GM19035 (cell line): Measurements from ENCODE around the gene ARHGAP26.

Experiments used
- ATAC-seq: cut with Tn5 transposase; IDR thresholded peaks from one replicate; pipeline ENCODE4 v1.9.1; 2021; ENCODE audit not compliant: unreplicated experiment

ARHGAP26 gene

GRCh38 chr5:143172739-143173138 is 402.6 kb downstream of the ARHGAP26 start:
- no peak for ATAC-seq

DNA sequence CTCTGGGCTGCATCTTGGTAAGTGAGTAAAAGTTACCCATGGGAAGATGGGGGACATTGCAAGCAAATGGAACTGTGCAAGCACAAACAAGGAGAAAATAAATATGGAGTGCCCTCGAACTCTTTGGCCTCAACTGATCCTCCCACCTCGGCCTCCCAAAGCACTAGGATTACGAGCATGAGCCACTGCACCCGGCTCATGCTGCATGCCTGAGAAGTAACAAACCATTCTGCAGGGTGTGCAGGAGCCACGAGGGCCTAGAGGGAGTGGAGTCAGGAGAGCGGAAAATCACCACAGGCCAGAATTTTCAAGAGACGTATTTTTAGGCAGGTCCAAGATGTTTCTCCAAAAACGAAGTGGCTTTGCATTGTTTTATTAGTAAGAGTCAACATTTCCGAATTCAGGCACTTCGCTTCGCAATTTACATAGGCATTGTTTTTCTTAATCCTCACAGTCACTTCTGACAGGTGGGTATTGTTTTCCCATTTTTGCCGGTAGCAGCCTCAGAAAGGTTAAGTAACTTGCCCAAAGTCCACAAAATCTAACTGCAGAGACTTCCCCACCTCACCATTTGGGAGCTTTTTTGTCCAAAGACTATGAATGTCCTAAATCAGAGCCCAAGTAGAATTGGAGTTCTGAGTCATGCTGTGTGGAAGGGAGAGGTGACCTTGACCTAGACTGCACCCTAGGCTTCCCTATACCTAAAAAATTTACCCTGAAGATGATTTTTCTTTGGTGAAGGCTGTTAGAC is 403.1 kb downstream of the ARHGAP26 start:
- ATAC-seq = no peak

DNA sequence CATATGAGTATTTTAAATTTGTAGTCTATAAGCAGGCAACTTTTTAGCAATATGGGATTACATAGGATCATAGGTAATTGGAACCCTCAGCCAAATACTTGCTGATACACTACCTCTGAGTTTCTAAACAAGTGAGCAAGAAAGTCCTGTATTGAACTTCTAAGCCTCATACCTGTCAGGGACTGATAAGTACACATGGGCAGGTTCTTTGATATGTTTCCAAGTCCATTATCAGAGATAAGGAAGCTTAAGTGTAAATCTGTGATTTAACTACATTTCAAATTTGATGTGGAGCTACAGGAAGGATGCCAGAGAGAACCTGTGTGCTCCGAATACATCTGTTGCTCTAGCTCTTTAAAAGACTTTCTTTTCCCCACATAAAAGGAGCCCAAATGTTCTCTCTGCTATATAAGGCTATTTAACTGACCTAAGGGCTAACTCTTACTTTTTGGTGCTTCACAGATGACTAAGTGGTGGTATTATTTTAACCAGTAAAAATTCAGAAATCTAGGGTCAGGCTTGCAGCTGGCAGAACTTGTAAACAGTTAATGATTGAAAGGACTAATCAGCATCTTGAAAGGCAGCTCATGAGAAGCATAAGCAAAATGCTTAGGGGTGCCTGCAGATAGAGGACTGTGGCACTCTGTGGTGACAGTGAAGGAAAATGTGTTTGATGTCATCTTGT is 404.7 kb downstream of the ARHGAP26 start:
- ATAC-seq = peak; percentile 77

GRCh38 chr5:143176048-143176447 is 405.9 kb downstream of the ARHGAP26 start:
- ATAC-seq = no peak

- no peak for ATAC-seq
Measured at GRCh38 chr5:143177263-143177983, 407.2 kb downstream of the ARHGAP26 start.

DNA sequence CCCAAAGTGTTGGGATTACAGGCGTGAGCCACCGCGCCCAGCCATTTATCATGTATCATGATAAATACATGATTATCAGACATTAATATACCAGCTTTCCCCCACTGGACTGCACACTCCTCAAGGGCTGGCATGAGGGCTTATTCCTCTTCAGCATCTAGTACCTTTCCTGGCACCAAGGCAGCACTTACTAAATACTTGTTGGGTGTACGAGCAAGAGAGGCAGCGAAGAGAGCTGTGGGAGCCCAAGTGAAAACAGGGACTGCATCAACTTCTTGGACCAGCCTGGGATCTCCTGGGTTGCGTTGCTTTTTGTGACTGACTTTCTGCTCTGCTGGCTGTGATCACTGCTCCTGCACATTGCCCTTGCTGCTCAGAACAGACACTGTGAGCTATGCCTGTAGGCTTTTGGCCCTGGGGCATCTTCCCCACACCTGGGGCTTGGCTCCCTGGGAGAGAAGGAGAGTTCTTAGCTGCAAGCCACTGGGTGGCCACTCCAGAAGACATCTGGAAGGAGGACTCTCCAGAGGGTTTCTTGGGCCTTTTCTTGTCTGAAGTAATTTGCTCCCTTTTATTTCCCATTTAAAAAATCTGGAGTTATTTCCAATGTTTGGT is 409.1 kb downstream of the ARHGAP26 start:
- no peak for ATAC-seq

DNA sequence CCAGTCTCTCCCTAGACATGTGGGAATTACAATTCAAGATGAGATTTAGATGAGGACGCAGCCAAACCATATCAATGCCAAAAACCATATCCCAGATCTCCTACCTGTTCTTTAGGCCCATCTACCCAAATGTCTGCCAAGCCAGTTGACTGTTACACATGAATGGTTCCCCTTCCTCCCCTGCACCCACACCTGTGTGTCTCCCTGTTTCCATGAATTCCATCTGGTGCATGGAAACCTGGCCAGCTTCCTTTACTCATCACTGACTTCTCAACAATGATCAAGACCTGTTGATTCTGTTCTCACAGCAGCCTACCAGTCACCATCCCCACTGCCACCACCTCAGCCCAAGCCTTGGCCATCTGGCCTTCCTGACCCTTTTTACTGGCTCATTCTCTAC is 410.6 kb downstream of the ARHGAP26 start:
- no peak for ATAC-seq

- no peak for ATAC-seq
Measured at GRCh38 chr5:143181173-143181572, 411.0 kb downstream of the ARHGAP26 start.

DNA sequence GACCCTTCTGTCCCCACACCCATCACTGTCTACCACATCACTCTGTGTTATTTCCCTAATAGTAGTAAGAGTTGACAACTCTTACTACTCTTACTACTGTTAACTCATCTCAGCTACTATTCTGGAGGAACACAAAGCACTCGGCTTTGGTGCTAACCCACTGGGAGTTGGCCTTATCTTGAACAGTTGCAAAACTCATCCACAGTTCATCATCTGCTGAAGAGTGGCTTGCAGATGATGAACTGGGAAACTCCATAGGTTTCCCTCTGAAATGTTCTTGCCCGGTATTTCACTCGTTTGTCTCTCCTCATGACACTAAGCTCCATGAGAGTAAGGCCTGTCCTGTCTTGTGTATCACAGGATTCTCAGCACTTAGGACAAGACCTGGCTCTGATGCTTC is 411.9 kb downstream of the ARHGAP26 start:
- ATAC-seq = no peak

GRCh38 chr5:143182901-143183820 is 413.0 kb downstream of the ARHGAP26 start:
- ATAC-seq = peak; percentile 67

DNA sequence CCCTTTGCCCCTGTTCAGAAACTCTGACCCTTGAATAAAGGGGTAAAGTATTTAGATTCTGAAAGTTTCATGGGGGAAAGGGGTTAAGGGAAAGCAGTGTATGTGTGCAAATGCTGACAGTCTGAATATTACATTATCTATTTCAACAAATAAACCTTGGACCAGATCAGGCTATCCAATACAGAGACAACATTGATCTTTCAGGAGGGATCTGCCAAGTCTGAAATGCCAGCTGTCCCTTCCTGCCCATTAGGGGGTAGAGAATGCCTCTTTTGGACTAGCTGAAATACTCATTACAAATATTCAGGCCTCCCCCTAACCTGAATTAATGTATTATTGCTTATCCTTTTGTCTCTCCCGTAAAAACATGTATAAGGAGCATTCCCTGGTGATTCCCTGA is 413.8 kb downstream of the ARHGAP26 start:
- ATAC-seq = no peak

GRCh38 chr5:143186623-143187022 is 416.4 kb downstream of the ARHGAP26 start:
- no peak for ATAC-seq

DNA sequence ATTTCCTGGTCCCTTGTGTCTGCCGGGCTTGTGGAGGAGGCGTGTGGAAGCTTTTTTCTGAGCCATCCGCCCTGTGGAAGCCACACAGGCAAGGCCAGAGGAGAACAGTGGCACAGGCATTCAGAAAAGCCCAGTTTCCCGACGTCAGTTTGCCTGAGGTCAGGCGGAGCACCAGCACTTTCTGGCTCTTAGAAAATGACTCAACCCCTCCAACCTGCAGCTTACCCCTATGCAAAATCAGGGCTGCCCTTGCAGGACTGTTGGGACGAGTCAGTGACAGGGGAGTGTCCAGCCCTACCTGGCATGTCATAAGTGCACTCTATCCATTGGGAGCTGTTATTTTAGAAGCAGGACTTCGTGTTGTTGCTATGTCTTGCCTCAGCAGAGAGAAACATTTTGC is 417.3 kb downstream of the ARHGAP26 start:
- no peak for ATAC-seq

GRCh38 chr5:143188083-143188482 is 417.9 kb downstream of the ARHGAP26 start:
- ATAC-seq = no peak

DNA sequence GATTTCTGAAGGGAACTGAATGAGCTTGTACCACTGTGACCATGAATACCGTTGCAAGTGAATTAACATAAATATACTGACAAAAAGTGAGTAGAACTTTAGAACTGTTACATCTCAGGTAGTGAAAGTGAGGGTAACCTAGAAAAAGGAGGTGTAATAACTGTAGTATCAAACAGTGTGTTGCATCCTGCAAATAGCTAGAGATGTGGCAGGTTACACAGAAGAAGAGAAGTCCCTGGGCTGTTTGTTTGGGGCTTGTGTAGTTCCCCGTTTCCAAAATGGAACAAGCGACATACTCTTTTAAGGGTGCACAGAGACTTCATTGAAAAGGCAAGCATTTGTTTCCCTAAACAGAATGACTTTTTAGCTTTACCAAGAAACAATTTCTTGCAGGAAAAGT is 418.5 kb downstream of the ARHGAP26 start:
- no peak for ATAC-seq

GRCh38 chr5:143190260-143190810 is 420.2 kb downstream of the ARHGAP26 start:
- ATAC-seq = no peak

DNA sequence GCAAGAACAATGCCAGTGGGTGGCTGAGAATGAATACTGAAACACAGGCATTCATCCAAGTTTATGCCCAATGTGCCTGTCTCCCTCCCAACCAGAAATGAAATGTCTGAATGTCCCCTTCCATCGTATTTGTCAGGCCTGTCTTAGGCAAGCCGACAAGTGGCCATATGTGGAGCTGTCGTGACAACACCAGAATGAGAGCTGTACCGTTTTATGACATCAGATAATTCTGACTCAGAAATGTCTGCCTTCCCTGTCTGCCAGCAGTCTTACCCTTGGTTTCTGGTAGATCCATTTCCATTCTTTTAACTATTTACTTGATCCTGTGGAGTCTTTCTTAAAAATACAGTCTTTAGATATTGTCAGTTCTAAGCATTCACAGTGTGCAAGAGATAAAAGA is 421.5 kb downstream of the ARHGAP26 start:
- no peak for ATAC-seq

DNA sequence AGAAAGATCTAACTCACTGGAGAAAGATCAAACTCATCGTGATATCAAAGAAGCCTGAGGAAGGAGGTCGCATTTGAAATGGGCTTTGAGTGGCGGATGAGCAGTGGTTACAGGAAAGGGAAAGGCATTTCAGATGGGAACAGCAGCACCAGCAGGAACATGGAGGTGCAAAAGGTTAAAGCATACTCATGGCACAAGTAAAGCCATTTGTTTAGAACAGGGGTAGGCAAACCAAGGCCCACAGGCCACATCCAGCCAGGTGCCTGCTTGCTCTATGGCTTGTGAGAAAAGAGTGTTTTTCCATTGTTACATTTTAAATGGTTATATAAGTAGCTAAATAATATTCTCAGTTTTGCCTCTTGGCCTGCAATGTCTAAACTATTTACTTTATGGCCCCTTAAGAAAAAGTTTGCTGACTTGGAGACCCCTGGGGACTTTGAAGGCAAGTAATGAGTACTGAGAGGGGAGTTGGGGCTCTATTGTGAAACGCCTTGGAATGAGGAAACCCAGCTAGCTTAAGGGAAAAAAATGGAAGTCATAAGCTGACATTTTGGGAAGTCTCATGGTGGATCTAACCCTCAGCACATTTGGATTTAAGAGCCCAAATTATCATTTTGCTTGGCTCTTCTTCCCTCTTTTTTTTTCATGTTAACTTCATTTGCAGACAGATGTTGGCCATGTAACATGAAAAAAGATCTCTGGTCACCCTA is 422.2 kb downstream of the ARHGAP26 start:
- ATAC-seq = no peak

- no peak for ATAC-seq
Measured at GRCh38 chr5:143194206-143194605, 424.0 kb downstream of the ARHGAP26 start.

DNA sequence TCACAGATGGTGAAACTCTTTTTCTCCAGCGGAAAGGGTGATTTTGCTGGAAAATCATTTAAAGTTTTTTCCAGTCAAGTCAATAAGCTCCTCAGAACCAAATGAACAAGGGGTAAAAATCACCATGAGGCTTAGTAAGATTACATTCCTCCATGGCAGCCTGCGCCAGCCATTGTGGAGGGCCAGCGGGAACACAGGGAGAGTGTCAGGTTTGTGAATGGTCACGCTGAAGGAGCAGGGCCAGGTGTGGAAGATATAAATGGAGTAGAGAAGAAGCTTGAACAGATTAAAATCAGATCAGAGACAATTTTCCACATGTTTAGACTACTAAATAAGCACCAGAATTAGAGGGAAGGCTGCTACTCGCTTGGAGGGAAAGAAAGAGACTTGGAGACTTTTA is 424.5 kb downstream of the ARHGAP26 start:
- no peak for ATAC-seq
